ENCODE data around the gene MTNR1A. TPM values are rescaled to one million over a fixed set of nuclear protein-coding genes. Genes with fewer than 3 reads are reported as not detected.

Gene MTNR1A
- total RNA-seq, 1 donor from 2014 or later = not detected

DNA sequence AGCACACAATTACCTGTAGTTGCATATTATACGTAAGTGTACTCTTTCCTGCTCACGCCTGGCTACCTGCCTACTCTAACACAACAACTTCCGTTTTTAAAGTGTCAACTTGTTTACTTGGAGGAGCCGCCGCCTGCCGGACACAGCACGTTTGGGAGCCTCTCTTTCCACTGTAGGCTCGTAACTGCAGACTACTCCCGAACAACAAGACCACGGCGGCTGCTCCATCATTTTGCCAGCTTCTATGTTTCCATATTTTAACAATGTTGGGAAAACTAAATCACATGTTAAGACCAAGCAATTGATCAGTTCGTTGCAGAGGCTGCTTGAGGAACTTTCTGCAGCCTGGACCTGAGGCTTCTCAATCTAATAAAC lies 841 bp downstream of the MTNR1A start:
- intact Hi-C loops (cut with micrococcal nuclease) = no loop called here
- TF ChIP-seq, protein P1, sequence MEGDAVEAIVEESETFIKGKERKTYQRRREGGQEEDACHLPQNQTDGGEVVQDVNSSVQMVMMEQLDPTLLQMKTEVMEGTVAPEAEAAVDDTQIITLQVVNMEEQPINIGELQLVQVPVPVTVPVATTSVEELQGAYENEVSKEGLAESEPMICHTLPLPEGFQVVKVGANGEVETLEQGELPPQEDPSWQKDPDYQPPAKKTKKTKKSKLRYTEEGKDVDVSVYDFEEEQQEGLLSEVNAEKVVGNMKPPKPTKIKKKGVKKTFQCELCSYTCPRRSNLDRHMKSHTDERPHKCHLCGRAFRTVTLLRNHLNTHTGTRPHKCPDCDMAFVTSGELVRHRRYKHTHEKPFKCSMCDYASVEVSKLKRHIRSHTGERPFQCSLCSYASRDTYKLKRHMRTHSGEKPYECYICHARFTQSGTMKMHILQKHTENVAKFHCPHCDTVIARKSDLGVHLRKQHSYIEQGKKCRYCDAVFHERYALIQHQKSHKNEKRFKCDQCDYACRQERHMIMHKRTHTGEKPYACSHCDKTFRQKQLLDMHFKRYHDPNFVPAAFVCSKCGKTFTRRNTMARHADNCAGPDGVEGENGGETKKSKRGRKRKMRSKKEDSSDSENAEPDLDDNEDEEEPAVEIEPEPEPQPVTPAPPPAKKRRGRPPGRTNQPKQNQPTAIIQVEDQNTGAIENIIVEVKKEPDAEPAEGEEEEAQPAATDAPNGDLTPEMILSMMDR (IDR thresholded peaks at IDR 0.05) = no peak
- Mint-ChIP-seq H3K27ac (no peak overlapping the region), H3K27me3 (peaks cover 12% of the 10 kb centered on the region), H3K9me3 (no peaks in the 10 kb centered on the region), H3K4me3 (no peak overlapping the region), H3K36me3 (ENCODE audit: low read depth) (no peaks in the 10 kb centered on the region), H3K4me1 (no peaks in the 10 kb centered on the region)
- ATAC-seq (ENCODE audit: low read depth) (no peak), DNase-seq (no peak)
- CTCF ChIA-PET = no interaction called here
- POLR2A ChIA-PET = no interaction called here

DNA sequence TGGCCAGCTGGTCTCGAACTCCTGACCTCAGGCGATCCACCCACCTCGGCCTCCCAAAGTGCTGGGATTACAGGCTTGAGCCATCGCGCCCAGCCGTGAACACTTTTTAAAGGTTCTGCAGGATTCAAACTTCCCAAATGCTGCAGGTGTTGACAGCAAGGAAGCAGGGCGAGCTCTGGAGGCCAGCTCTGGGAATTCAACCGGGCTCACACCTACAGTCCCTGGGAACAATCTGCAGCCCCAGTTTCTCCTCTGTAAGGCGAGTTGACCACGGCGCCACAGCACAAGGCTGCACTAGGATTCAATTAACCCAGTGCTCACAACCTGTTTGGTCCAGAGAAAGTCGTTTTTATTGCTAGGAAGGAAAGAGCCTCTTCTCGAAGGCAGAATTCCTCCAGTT lies 1.6 kb downstream of the MTNR1A start:
- H3K4me3 Mint-ChIP-seq = no peak overlapping the region
- TF ChIP-seq, protein P1 (IDR thresholded peaks at IDR 0.05) = no peak
- DNase-seq (no peak), ATAC-seq (ENCODE audit: low read depth) (no peak)
- no peaks in the 10 kb centered on the region for H3K9me3 Mint-ChIP-seq
- CTCF ChIA-PET = no interaction called here
- intact Hi-C loops (cut with micrococcal nuclease) = no loop called here
- POLR2A ChIA-PET = no interaction called here
- peaks cover 12% of the 10 kb centered on the region for H3K27me3 Mint-ChIP-seq
- H3K4me1 Mint-ChIP-seq = no peaks in the 10 kb centered on the region
- no peak overlapping the region for H3K27ac Mint-ChIP-seq
- no peaks in the 10 kb centered on the region for H3K36me3 Mint-ChIP-seq (ENCODE audit: low read depth)

DNA sequence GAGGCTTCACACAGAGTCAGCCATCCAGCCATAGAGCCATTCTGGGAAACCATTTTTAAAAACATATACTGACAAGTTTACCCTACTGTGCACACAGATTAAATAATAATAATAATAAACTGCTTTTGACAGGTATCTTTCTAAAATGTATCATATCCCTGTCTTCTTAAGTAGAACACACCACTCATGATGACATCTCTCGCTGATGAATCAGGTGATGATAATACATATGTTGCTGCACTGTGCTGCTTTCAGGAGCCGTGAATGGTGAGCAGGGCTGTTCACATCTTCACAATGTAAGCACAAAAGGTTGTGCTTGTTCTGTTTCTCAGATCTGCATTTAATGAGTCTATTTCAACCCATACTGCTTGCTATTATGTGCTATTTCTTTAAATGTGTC lies 3.5 kb downstream of the MTNR1A start:
- H3K27me3 Mint-ChIP-seq = peaks cover 12% of the 10 kb centered on the region
- ChIA-PET POLR2A (no interaction called here), CTCF (no interaction called here)
- H3K4me3 Mint-ChIP-seq = no peak overlapping the region
- no peak overlapping the region for H3K27ac Mint-ChIP-seq
- H3K9me3 Mint-ChIP-seq = peaks cover 2% of the 10 kb centered on the region
- no peaks in the 10 kb centered on the region for H3K4me1 Mint-ChIP-seq
- ATAC-seq (ENCODE audit: low read depth) (no peak), DNase-seq (no peak)
- H3K36me3 Mint-ChIP-seq (ENCODE audit: low read depth) = no peaks in the 10 kb centered on the region
- TF ChIP-seq, protein P1 (IDR thresholded peaks at IDR 0.05) = no peak
- intact Hi-C loops (cut with micrococcal nuclease) = no loop called here

DNA sequence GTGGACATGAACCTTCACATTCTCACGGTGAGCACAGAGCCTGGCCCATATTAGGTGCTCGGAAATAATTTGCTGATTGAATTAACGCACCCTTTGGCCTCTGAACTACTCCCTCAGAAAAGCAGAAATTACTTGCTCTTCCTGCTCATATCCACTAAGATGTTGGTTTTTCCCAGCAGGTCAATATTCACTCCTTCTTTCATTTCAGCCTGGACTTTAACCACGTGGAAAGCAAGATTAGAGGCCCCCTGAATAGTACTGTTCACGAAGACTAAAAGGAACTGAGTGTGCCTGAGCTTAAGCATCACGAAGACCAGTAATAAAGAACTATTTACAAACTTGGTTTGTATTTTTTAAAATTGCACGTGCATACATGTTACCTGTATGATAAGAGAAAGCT lies 9.9 kb downstream of the MTNR1A start:
- intact Hi-C loops (cut with micrococcal nuclease) = no loop called here
- no peak overlapping the region for H3K4me3 Mint-ChIP-seq
- H3K36me3 Mint-ChIP-seq (ENCODE audit: low read depth) = no peaks in the 10 kb centered on the region
- no peaks in the 10 kb centered on the region for H3K4me1 Mint-ChIP-seq
- CTCF ChIA-PET = no interaction called here
- TF ChIP-seq, protein P1 (IDR thresholded peaks at IDR 0.05) = no peak
- no peak for ATAC-seq (ENCODE audit: low read depth)
- no peak for DNase-seq
- no peaks in the 10 kb centered on the region for H3K27me3 Mint-ChIP-seq
- POLR2A ChIA-PET = no interaction called here
- peaks cover 5% of the 10 kb centered on the region for H3K9me3 Mint-ChIP-seq
- no peak overlapping the region for H3K27ac Mint-ChIP-seq

DNA sequence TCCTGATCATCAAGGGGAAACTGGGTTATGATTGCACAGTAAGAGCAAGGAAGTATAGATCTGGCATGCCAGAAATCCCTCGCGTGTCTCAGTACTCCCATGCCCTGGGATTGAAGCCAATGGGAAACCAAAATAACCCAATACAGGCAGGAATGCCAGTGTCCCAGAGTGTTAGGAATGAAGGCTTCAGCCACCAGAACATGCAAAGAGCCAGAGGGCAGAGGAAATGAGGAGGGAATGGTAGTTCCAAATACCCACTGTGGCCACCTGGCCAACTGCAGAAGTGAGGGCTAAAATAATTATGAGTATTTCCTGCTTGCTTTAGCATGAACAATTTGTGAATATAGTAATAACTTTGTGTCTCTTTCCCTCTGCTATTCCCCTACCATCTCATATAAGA lies 12.2 kb downstream of the MTNR1A start:
- H3K36me3 Mint-ChIP-seq (ENCODE audit: low read depth) = no peaks in the 10 kb centered on the region
- ChIA-PET POLR2A (no interaction called here), CTCF (no interaction called here)
- peaks cover 5% of the 10 kb centered on the region for H3K9me3 Mint-ChIP-seq
- DNase-seq (no peak), ATAC-seq (ENCODE audit: low read depth) (no peak)
- TF ChIP-seq, protein P1 (IDR thresholded peaks at IDR 0.05) = no peak
- no peaks in the 10 kb centered on the region for H3K27me3 Mint-ChIP-seq
- H3K4me1 Mint-ChIP-seq = no peaks in the 10 kb centered on the region
- no peak overlapping the region for H3K4me3 Mint-ChIP-seq
- H3K27ac Mint-ChIP-seq = no peak overlapping the region
- intact Hi-C loops (cut with micrococcal nuclease) = no loop called here

Data from activated B cell treated with CpG ODN at 0.5 μM for 24 hours (primary cell).